HAP-1 (cell line): Measurements from ENCODE around the gene ZNF829.

Experiments
- DNase-seq, 2 experiments: peaks; one replicate each; pipeline ENCODE4 v3.0.0-alpha.2; 2016 to 2020; ENCODE audit warnings: low spot score in 2 of 2
- H3K27me3 ChIP-seq: fragments of 250-450 bp; sonication (Bioruptor Pico); 2 replicates; pipeline ENCODE4 v1.5.1; 2020; ENCODE audit warnings: low read depth, mild to moderate bottlenecking, moderate library complexity
- H3K36me3 ChIP-seq: fragments of 250-450 bp; sonication (Bioruptor Pico); replicated peaks from 2 replicates; pipeline ENCODE4 v1.5.1; 2020; ENCODE audit warnings: mild to moderate bottlenecking
- H3K4me1 ChIP-seq: fragments of 250-450 bp; sonication (Bioruptor Pico); 2 replicates; pipeline ENCODE4 v1.5.1; 2020; ENCODE audit warnings: mild to moderate bottlenecking
- H3K4me3 ChIP-seq: fragments of 250-450 bp; sonication (Bioruptor Pico); 2 replicates; pipeline ENCODE4 v1.5.1; 2020; ENCODE audit warnings: mild to moderate bottlenecking, moderate library complexity
- H3K9me3 ChIP-seq: fragments of 250-450 bp; sonication (Bioruptor Pico); 2 replicates; pipeline ENCODE4 v1.5.1; 2020; ENCODE audit warnings: mild to moderate bottlenecking, moderate library complexity
- in situ Hi-C: fragments of 300-500 bp; cut with MboI; formaldehyde crosslinking; loops from 3 replicates; pipeline ENCODE4 v1.14.3; 2020; ENCODE audit warnings: low sequenced_read_pairs, inconsistent platforms, mixed read lengths

Gene ZNF829

GRCh38 chr19:36851898-36852297 lies 64.2 kb downstream of the ZNF829 start:
- Histone ChIP-seq H3K4me1 (peaks cover 3% of the 10 kb centered on the region), H3K27me3 (no peaks in the 10 kb centered on the region), H3K4me3 (peak overlapping the region; percentile 62; the same call in 1 of the 2 replicates), H3K36me3 (no peaks in the 10 kb centered on the region; the same call in 1 of the 2 replicates), H3K9me3 (no peaks in the 10 kb centered on the region)
- in situ Hi-C loops, result no loop called here
- DNase-seq, result no peak

DNA sequence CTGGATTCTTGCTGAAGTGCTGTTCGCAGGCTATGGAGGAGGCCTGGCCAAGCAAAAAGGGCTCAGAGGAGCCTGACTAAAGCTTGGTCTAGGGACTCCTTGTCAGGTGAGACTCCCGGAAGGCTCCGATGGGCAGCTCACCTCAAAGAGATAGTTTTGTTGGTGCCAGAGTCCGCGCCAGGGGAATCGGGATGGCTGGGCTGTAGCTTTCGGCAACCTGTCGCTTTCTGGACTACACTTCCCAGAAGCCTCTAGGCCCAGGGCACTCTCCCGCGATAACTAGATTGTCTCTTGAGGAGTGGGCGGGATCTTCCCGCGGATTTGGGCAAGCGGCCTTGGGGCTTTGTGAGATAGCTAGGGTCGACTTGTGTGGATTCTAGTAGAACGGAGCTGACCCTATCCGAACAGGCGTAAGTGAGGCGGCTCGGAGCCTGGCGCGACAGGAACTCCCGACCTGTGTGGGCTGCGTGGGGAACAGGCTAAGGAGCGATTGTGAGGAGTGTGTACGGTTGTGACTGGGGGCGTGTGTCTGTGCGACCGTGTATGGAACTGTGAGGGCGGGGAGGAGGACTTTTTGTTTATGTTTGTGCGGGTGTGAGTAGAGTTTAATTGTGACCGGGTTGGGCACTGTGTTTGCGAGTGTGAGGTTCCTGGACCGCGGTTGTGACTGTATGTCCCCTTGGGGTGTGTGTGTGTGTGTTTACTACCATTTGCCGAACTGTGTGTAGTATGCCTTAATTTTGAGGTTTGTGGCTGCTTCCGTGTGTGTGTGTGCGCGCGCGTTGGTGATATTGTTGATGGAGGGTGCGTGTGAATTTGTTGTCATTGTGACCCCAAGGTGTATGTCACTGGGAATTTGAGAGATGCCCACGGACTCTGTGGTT lies 65.3 kb downstream of the ZNF829 start, which contains the start of gene ZNF345:
Gene ZNF345 (plus strand): TSS at position 318 of the 884 bp plus-strand sequence. CDS start 25,955 bp downstream, outside the sequence.
- Histone ChIP-seq H3K27me3 (no peaks in the 10 kb centered on the region), H3K36me3 (no peaks in the 10 kb centered on the region; the same call in 1 of the 2 replicates), H3K9me3 (no peaks in the 10 kb centered on the region), H3K4me1 (peaks cover 3% of the 10 kb centered on the region), H3K4me3 (peak within 1 kb of the TSS; percentile 62)
- in situ Hi-C loops, result no loop called here
- peak; percentile 92 to 93 for DNase-seq

GRCh38 chr19:36849701-36850558 lies 66.2 kb downstream of the ZNF829 start:
- Histone ChIP-seq H3K27me3 (no peaks in the 10 kb centered on the region), H3K9me3 (no peaks in the 10 kb centered on the region), H3K4me3 (peak overlapping the region; percentile 62), H3K4me1 (peaks cover 3% of the 10 kb centered on the region), H3K36me3 (no peaks in the 10 kb centered on the region; the same call in 1 of the 2 replicates)
- in situ Hi-C loops, result no loop called here
- DNase-seq, result peak; percentile 92 to 93

GRCh38 chr19:36847968-36848367 lies 68.1 kb downstream of the ZNF829 start:
- peaks cover 3% of the 10 kb centered on the region for H3K4me1 ChIP-seq
- H3K9me3 ChIP-seq, result no peaks in the 10 kb centered on the region
- H3K27me3 ChIP-seq, result no peaks in the 10 kb centered on the region
- in situ Hi-C loops, result no loop called here
- DNase-seq, result no peak
- no peaks in the 10 kb centered on the region; the same call in 1 of the 2 replicates for H3K36me3 ChIP-seq
- H3K4me3 ChIP-seq, result no peak overlapping the region

DNA sequence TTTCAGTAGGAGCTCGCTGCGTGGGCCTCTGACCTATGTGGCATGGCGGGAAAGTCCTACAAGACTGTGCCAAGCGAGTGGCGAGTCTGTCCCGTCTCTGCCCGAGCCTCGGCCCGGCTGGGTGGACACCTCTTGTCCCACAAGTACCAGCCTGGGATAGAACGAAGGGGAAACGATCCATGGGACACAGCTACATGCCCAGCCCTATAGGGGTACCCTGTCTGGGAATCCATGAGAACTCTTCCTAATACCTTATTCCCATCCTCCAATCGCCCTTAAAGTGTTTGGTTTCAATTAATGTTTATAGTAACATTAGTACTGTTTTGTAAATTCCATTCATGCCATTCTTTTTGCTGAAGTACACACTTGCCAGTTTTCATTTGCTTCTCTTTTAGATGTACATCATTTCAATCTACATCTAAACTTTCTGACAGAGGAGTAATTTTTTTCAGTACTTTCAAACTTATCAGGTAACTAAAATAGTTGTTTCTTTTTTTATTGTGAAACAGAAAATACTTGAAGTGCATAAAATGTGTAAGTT lies 77.2 kb downstream of the ZNF829 start:
- in situ Hi-C loops, result no loop called here
- peak overlapping the region; percentile 58 for H3K4me3 ChIP-seq
- no peak for DNase-seq
- H3K27me3 ChIP-seq, result no peaks in the 10 kb centered on the region
- H3K4me1 ChIP-seq, result peaks cover 3% of the 10 kb centered on the region; the same call in 1 of the 2 replicates
- no peaks in the 10 kb centered on the region for H3K36me3 ChIP-seq
- peaks cover under 1% of the 10 kb centered on the region; the same call in 1 of the 2 replicates for H3K9me3 ChIP-seq
